GM12801 (cell line): ENCODE results near the gene FRMD4A.

Source experiments
- TF ChIP-seq, protein P1 (sequence below): IDR thresholded peaks from one replicate; pipeline ENCODE4 v1.5.1; 2011; ENCODE audit warnings: control low read depth; ENCODE audit not compliant: insufficient read length; ENCODE audit errors: extremely low read depth

The FRMD4A gene

GRCh38 chr10:14240253-14241189 lies 90.2 kb downstream of the FRMD4A start:
- TF ChIP-seq, protein P1, sequence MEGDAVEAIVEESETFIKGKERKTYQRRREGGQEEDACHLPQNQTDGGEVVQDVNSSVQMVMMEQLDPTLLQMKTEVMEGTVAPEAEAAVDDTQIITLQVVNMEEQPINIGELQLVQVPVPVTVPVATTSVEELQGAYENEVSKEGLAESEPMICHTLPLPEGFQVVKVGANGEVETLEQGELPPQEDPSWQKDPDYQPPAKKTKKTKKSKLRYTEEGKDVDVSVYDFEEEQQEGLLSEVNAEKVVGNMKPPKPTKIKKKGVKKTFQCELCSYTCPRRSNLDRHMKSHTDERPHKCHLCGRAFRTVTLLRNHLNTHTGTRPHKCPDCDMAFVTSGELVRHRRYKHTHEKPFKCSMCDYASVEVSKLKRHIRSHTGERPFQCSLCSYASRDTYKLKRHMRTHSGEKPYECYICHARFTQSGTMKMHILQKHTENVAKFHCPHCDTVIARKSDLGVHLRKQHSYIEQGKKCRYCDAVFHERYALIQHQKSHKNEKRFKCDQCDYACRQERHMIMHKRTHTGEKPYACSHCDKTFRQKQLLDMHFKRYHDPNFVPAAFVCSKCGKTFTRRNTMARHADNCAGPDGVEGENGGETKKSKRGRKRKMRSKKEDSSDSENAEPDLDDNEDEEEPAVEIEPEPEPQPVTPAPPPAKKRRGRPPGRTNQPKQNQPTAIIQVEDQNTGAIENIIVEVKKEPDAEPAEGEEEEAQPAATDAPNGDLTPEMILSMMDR = no peak

DNA sequence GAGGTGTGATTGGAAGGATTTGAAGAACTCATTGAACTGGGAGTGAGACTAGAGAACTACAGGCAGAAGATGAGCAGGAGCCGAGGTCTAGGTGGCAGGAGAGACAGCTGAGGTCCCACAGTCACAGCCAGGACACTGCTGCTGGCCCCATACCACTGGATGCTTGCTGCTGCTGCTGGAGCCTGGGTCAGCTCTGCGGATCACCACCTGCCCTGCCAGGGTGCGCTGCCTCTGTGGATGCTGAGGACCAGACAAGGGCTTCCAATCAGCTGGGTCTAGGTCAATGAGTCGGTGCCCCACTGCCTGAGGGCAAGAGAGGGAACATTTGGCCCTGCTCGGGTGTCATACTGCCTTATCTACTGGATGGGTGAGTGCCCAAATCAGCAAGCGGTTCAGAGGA lies 94.4 kb downstream of the FRMD4A start:
- TF ChIP-seq, protein P1 = no peak

GRCh38 chr10:14235566-14236195 lies 95.0 kb downstream of the FRMD4A start:
- TF ChIP-seq, protein P1 = no peak

DNA sequence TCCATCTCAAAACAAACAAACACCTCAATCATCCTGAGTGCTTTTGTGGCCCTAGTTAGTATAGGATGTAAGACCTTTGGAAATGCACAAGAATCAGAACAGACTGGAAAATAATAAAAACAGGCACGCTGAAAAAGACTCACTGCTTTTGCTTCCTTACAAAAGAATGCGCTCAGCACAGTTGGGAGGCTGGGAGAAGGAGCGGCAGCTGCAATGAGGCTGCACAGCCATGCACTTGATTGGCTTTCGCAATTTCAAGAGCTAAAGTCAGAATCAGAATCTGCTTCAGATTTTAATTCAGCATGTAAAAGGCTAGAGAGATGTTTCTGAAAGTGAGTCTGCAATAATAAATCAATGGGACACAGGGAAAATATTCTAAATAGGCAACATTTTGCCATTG lies 97.2 kb downstream of the FRMD4A start:
- TF ChIP-seq, protein P1 = no peak

DNA sequence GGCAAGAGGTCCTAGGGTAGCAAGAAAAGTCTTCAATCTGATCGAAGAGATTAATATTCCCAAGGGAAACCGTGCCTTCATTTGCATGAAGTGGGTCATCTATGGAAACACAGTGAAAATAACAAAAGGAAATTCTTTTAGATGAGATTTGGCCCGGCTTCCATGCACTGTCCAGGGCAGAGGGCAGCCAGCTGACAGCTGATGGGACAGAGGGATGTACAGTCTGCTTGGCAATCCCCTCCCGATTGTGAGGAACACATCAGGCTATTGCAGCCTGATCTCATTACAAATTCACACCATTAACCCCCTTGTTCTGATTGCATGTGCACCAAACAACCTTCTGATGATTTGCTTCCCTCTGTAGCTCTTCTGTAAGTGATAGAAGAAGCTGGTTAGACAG lies 105.3 kb downstream of the FRMD4A start:
- TF ChIP-seq, protein P1 = no peak

DNA sequence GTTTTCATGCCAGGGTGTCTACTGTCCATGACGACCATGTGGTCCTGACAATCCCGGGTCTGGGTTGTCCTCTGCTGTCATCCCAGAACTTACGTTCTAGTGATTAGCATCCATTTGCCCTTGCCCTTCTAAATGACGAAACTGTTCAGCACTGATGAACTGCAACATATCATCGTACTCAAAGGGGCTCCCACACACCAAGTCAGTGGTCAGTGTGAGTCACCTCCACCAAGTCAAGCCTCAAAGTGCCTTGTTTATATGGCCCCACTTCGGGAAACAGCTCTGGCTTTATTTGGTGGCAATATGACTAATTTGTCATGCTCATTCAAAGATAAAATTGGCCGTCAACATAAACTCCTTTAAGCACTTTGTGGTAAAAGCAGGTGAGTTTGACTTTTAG lies 110.7 kb downstream of the FRMD4A start:
- TF ChIP-seq, protein P1 = no peak

DNA sequence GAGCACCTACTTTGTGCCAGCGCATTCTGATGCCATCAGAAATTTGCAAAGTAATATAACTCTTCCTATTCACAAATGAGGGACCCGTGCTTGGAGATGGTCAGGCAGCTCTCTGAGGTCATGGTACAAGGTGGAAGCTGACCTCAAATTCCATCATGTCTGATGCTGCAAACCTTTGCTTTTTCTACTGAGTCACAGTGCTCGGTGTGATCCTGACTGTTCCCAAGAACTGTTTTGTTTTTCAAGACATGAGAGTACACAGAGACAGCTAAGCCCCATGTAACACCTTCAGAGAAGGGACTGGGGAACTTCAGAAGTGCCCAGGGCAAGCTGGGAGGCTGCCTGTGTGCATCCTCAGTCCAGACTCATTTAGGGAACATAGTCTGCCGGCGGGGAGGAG lies 111.3 kb downstream of the FRMD4A start:
- TF ChIP-seq, protein P1 = no peak
